PC-9 (cell line): ENCODE data around the gene TCTA.
"Not testable (repeated sequence)": the region's sequence is repeated elsewhere in the genome, so short reads cannot be mapped to it uniquely, and the experiment has no call there.

Experiments
- EZH2 ChIP-seq: fragments of 200-600 bp; sonication (generic); IDR thresholded peaks from 2 replicates; pipeline ENCODE4 v1.8.0; 2017; ENCODE audit warnings: antibody characterized with exemption, low read depth
- TF ChIP-seq, protein P1 (sequence below): fragments of 200-600 bp; sonication (generic); conservative IDR thresholded peaks from 2 replicates; pipeline ENCODE4 v1.6.1; 2017; ENCODE audit warnings: mixed run types, antibody characterized with exemption, mild to moderate bottlenecking, moderate library complexity

GRCh38 chr3:49391310-49391709 is 20.9 kb upstream of the TCTA start:
- TF ChIP-seq, protein P1, sequence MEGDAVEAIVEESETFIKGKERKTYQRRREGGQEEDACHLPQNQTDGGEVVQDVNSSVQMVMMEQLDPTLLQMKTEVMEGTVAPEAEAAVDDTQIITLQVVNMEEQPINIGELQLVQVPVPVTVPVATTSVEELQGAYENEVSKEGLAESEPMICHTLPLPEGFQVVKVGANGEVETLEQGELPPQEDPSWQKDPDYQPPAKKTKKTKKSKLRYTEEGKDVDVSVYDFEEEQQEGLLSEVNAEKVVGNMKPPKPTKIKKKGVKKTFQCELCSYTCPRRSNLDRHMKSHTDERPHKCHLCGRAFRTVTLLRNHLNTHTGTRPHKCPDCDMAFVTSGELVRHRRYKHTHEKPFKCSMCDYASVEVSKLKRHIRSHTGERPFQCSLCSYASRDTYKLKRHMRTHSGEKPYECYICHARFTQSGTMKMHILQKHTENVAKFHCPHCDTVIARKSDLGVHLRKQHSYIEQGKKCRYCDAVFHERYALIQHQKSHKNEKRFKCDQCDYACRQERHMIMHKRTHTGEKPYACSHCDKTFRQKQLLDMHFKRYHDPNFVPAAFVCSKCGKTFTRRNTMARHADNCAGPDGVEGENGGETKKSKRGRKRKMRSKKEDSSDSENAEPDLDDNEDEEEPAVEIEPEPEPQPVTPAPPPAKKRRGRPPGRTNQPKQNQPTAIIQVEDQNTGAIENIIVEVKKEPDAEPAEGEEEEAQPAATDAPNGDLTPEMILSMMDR, result not testable (repeated sequence)
- TF ChIP-seq EZH2, result not testable (repeated sequence)
